Measurements from ENCODE around the gene OR8J1. TPM values are rescaled to one million over a fixed set of nuclear protein-coding genes. Genes with fewer than 3 reads are reported as not detected.

OR8J1 gene
- total and polyA plus RNA-seq, 2 experiments from 2014 or later, result not detected

DNA sequence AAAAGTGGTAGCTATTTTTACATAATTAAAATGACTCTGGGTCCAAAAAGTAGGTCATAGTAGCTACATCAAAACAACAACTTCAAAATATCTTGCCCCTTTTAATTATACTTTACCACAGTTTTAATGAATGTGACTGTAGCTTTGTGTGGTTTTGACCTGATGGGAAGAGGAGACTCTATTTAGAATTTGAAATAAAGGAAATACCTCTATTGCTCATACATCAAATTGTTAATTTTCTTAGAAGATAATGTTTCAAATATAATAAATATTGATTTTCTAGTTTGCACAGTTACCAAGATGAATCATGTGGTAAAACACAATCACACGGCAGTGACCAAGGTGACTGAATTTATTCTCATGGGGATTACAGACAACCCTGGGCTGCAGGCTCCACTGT lies 8.4 kb upstream of the OR8J1 start, which contains the start of gene OR8K1:
OR8K1 (plus strand) TSS at position 301 of the 400 bp plus-strand sequence; CDS start at position 301, 0 bp downstream.
- TF ChIP-seq, protein P1, sequence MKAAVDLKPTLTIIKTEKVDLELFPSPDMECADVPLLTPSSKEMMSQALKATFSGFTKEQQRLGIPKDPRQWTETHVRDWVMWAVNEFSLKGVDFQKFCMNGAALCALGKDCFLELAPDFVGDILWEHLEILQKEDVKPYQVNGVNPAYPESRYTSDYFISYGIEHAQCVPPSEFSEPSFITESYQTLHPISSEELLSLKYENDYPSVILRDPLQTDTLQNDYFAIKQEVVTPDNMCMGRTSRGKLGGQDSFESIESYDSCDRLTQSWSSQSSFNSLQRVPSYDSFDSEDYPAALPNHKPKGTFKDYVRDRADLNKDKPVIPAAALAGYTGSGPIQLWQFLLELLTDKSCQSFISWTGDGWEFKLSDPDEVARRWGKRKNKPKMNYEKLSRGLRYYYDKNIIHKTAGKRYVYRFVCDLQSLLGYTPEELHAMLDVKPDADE (IDR thresholded peaks at IDR 0.05), result no peak
- no peak for TF ChIP-seq STAT1 (IDR thresholded peaks at IDR 0.05; ENCODE audit: unreplicated experiment)
- Histone ChIP-seq H3K4me1 (ENCODE audit: insufficient read depth) (0 out of 2 replicates have a peak, but pooled peaks cover 8% of the 10 kb centered on the region), H3K4me3 (no peak within 1 kb of the TSS), H3K79me2 (replicated peaks; ENCODE audit: insufficient read depth) (no peaks in the 10 kb centered on the region), H2AFZ (no peak within 1 kb of the TSS), H3K36me3 (ENCODE audit: insufficient read depth) (no peaks in the 10 kb centered on the region), H4K20me1 (replicated peaks; ENCODE audit: insufficient read depth) (no peaks in the 10 kb centered on the region), H3K27me3 (ENCODE audit: insufficient read depth) (no peaks in the 10 kb centered on the region), H3K4me2 (no peak within 1 kb of the TSS), H3F3A (replicated peaks; ENCODE audit: low read depth) (no peaks in the 10 kb centered on the region), H3K27ac (ENCODE audit: low read depth) (no peak within 1 kb of the TSS), H3K9me2 (ENCODE audit: insufficient read depth) (no peaks in the 10 kb centered on the region)
- peaks cover 3% of the 10 kb centered on the region; the same call in 1 of the 3 replicates for H3K4me1 Mint-ChIP-seq
- no peaks in the 10 kb centered on the region; the same call in 2 of the 3 replicates for H3K9me3 Mint-ChIP-seq
- DNase-seq (ENCODE audit: low spot score) (no peak), ATAC-seq (no peak)
- peaks cover 3% of the 10 kb centered on the region; the same call in 1 of the 3 replicates for H3K36me3 Mint-ChIP-seq (ENCODE audit: low read depth)
- H3K27ac Mint-ChIP-seq, result no peak within 1 kb of the TSS
- H3K27me3 Mint-ChIP-seq (ENCODE audit: insufficient read depth, low read depth, poor library complexity), result no peaks in the 10 kb centered on the region
- H3K4me3 Mint-ChIP-seq, result no peak within 1 kb of the TSS

DNA sequence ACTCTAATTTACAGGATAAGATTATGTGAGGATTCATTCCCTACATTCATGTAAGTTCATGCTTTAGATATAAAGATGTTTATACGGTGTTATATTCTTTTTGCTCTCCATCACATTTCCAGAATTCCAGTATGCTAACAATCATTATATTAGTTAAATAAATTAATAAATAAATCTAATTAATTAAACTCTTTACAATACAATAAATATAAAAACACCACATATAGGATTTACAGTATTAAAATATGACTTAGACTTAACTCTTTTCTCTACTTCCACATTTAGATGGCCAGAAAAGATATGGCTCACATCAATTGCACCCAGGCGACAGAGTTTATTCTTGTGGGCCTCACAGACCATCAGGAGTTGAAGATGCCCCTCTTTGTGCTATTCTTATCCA lies 21.2 kb downstream of the OR8J1 start, which contains the start of gene OR8U1:
OR8U1 (plus strand) TSS at position 301 of the 400 bp plus-strand sequence; CDS start at position 301, 0 bp downstream.
- ATAC-seq (no peak), DNase-seq (ENCODE audit: low spot score) (no peak)
- no peak within 1 kb of the TSS for H2AFZ ChIP-seq
- no peaks in the 10 kb centered on the region for H3K27me3 Mint-ChIP-seq (ENCODE audit: insufficient read depth, low read depth, poor library complexity)
- H4K20me1 ChIP-seq (replicated peaks; ENCODE audit: insufficient read depth), result no peaks in the 10 kb centered on the region
- no peak within 1 kb of the TSS for H3K27ac Mint-ChIP-seq
- no peaks in the 10 kb centered on the region for H3K36me3 ChIP-seq (ENCODE audit: insufficient read depth)
- H3K36me3 Mint-ChIP-seq (ENCODE audit: low read depth), result no peaks in the 10 kb centered on the region
- no peaks in the 10 kb centered on the region for H3K4me1 ChIP-seq (ENCODE audit: insufficient read depth)
- no peaks in the 10 kb centered on the region for H3K4me1 Mint-ChIP-seq
- H3K4me2 ChIP-seq, result no peak within 1 kb of the TSS
- no peaks in the 10 kb centered on the region for H3K9me3 Mint-ChIP-seq
- H3K27me3 ChIP-seq (ENCODE audit: insufficient read depth), result no peaks in the 10 kb centered on the region
- H3F3A ChIP-seq (replicated peaks; ENCODE audit: low read depth), result no peaks in the 10 kb centered on the region
- no peak within 1 kb of the TSS for H3K4me3 Mint-ChIP-seq
- H3K4me3 ChIP-seq, result no peak within 1 kb of the TSS
- no peaks in the 10 kb centered on the region for H3K9me2 ChIP-seq (ENCODE audit: insufficient read depth)
- H3K27ac ChIP-seq (ENCODE audit: low read depth), result no peak within 1 kb of the TSS
- H3K79me2 ChIP-seq (replicated peaks; ENCODE audit: insufficient read depth), result no peaks in the 10 kb centered on the region
- TF ChIP-seq EZH2phosphoT487 (IDR thresholded peaks at IDR 0.05; ENCODE audit: unreplicated experiment) (no peak), POLR2AphosphoS5 (IDR thresholded peaks at IDR 0.05; ENCODE audit: low read depth) (no peak), JUNB (IDR thresholded peaks at IDR 0.05; ENCODE audit: unreplicated experiment) (no peak), STAT1 (IDR thresholded peaks at IDR 0.05; ENCODE audit: unreplicated experiment) (no peak), ZNF114 (CRISPR knock-in tag; IDR thresholded peaks at IDR 0.05) (no peak), EZH2 (IDR thresholded peaks at IDR 0.05; ENCODE audit: low read depth, unreplicated experiment) (no peak), NANOG (IDR thresholded peaks at IDR 0.05; ENCODE audit: borderline replicate concordance) (no peak), CREB1 (CRISPR knock-in tag; IDR thresholded peaks at IDR 0.05; ENCODE audit: low read depth) (no peak), ZNF331 (CRISPR knock-in tag; IDR thresholded peaks at IDR 0.05; ENCODE audit: low read depth) (no peak)
- TF ChIP-seq, protein P1 (IDR thresholded peaks at IDR 0.05), result no peak
- TF ChIP-seq, protein P2, sequence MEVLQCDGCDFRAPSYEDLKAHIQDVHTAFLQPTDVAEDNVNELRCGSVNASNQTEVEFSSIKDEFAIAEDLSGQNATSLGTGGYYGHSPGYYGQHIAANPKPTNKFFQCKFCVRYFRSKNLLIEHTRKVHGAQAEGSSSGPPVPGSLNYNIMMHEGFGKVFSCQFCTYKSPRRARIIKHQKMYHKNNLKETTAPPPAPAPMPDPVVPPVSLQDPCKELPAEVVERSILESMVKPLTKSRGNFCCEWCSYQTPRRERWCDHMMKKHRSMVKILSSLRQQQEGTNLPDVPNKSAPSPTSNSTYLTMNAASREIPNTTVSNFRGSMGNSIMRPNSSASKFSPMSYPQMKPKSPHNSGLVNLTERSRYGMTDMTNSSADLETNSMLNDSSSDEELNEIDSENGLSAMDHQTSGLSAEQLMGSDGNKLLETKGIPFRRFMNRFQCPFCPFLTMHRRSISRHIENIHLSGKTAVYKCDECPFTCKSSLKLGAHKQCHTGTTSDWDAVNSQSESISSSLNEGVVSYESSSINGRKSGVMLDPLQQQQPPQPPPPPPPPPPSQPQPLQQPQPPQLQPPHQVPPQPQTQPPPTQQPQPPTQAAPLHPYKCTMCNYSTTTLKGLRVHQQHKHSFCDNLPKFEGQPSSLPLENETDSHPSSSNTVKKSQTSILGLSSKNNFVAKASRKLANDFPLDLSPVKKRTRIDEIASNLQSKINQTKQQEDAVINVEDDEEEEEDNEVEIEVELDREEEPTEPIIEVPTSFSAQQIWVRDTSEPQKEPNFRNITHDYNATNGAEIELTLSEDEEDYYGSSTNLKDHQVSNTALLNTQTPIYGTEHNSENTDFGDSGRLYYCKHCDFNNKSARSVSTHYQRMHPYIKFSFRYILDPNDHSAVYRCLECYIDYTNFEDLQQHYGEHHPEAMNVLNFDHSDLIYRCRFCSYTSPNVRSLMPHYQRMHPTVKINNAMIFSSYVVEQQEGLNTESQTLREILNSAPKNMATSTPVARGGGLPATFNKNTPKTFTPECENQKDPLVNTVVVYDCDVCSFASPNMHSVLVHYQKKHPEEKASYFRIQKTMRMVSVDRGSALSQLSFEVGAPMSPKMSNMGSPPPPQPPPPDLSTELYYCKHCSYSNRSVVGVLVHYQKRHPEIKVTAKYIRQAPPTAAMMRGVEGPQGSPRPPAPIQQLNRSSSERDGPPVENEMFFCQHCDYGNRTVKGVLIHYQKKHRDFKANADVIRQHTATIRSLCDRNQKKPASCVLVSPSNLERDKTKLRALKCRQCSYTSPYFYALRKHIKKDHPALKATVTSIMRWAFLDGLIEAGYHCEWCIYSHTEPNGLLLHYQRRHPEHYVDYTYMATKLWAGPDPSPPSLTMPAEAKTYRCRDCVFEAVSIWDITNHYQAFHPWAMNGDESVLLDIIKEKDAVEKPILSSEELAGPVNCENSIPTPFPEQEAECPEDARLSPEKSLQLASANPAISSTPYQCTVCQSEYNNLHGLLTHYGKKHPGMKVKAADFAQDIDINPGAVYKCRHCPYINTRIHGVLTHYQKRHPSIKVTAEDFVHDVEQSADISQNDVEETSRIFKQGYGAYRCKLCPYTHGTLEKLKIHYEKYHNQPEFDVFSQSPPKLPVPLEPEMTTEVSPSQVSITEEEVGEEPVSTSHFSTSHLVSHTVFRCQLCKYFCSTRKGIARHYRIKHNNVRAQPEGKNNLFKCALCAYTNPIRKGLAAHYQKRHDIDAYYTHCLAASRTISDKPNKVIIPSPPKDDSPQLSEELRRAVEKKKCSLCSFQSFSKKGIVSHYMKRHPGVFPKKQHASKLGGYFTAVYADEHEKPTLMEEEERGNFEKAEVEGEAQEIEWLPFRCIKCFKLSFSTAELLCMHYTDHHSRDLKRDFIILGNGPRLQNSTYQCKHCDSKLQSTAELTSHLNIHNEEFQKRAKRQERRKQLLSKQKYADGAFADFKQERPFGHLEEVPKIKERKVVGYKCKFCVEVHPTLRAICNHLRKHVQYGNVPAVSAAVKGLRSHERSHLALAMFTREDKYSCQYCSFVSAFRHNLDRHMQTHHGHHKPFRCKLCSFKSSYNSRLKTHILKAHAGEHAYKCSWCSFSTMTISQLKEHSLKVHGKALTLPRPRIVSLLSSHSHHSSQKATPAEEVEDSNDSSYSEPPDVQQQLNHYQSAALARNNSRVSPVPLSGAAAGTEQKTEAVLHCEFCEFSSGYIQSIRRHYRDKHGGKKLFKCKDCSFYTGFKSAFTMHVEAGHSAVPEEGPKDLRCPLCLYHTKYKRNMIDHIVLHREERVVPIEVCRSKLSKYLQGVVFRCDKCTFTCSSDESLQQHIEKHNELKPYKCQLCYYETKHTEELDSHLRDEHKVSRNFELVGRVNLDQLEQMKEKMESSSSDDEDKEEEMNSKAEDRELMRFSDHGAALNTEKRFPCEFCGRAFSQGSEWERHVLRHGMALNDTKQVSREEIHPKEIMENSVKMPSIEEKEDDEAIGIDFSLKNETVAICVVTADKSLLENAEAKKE (CRISPR knock-in tag; IDR thresholded peaks at IDR 0.05), result no peak
- TF ChIP-seq, protein P3, sequence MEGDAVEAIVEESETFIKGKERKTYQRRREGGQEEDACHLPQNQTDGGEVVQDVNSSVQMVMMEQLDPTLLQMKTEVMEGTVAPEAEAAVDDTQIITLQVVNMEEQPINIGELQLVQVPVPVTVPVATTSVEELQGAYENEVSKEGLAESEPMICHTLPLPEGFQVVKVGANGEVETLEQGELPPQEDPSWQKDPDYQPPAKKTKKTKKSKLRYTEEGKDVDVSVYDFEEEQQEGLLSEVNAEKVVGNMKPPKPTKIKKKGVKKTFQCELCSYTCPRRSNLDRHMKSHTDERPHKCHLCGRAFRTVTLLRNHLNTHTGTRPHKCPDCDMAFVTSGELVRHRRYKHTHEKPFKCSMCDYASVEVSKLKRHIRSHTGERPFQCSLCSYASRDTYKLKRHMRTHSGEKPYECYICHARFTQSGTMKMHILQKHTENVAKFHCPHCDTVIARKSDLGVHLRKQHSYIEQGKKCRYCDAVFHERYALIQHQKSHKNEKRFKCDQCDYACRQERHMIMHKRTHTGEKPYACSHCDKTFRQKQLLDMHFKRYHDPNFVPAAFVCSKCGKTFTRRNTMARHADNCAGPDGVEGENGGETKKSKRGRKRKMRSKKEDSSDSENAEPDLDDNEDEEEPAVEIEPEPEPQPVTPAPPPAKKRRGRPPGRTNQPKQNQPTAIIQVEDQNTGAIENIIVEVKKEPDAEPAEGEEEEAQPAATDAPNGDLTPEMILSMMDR (conservative IDR thresholded peaks at IDR 0.05; ENCODE audit: low read depth in 2 of 2), result no peak
